ENCODE data around the gene CDCP1.

- TF ChIP-seq CTCF (IDR thresholded peaks at IDR 0.05) (no peak), POLR2AphosphoS5 (IDR thresholded peaks at IDR 0.05) (no peak)
Observed at GRCh38 chr3:45055032-45055410, 91.2 kb downstream of the CDCP1 start.
